Stimulated activated CD4-positive, alpha-beta T cell treated with anti-CD3 and anti-CD28 coated beads, Interleukin-2, amount 100 ng/mL, for 24 hours (primary cell): ENCODE results near the gene PGP.
A peak's percentile ranks its signal among the peaks of the same experiment; 100 is the strongest.

Source experiments
- DNase-seq, 2 donors: peaks; one replicate each; pipeline ENCODE4 v3.0.0-alpha.2; 2020

Gene PGP

DNA sequence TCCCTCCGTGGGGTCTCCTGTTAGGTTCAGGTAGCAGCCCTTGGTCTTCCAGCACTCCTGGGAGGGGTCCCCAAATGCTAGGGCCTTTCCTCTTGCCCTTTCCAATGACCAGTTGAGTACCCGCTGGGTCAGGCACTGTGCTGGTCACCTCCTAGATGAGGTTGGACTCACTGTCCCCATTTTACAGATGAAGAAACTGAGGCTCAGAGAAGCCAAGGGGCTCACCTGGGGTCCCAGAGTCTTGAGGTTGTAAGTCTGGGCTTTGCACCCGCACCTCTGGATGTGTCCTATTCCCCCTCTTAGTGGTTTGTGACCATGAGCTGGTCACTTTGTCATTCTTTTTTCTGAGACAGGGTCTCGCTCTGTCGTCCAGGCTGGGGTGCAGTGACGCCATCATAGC is 16.9 kb downstream of the PGP start:
- no peak for DNase-seq

DNA sequence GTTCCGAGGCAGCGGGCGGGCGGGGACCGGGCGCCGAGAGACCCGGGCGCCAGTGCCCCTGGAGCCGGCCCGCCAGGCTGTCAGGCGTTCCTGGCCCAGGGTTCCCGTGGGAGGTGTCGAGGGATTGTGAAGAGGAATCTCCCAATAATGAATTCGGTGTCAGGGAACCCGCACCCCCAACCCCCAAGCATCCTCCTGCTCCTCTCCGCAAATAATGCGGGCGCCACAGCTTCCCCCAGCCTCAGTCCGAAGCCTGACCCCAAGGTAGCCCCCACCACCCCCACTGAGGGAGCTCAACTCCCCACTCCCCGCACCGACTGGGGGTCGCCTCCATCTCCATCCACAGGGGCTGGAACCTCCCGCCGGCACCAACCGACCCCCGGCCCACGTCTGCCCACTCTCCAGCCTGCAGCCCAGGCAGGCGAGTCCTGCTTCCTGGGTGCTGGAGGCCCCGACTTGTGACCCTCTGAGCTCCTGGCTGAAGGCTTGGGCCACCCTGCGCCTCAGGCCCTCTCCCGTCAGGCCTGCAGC is 17.6 kb downstream of the PGP start:
- no peak for DNase-seq

DNA sequence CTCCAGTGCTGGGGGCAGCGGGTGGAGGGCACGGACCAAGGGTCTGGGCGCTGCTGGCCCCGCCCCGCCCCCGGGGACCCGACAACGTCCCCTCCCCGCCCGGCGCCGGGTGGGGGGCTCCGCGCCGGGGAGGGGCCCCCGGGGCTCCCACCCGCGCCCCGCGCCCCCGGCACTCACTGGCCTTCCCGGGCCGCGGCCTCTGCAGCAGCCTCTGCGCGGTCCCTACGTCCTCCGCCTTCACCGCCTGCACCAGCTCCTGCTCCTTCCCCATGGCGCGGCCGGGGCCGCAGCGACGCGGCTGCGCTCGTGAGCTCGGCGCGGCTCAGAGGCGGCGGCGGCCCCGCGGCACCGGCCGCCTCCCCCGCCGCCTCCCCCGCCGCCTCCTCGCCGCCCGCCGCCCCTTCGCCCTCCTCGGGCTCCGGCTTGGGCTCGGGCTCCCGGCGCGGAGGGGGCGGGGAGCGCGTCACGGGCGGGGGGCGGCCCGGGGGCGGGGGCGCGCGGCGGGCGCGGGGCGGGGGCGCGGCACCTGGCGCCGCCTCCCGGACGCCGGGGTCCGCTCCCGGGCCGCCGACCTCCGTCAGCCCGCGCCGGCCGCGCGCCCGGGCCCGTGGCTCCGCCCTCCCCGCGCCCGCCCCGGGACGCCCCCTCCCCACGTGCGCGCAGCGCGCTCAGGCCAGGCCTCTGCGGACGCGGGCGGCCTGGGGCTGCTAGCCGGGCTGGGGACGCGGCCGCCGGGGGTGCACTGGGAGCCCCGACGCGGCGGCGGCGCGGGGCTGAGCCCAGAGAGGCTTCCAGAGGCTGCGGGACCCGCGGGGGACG is 18.3 kb downstream of the PGP start, which contains the start of gene CASKIN1:
TSS of gene CASKIN1 (minus strand) at position 444 of the 819 bp plus-strand sequence. CDS start at position 271, 173 bp downstream.
- DNase-seq = peak in 1 of 2 donors; percentile 23

DNA sequence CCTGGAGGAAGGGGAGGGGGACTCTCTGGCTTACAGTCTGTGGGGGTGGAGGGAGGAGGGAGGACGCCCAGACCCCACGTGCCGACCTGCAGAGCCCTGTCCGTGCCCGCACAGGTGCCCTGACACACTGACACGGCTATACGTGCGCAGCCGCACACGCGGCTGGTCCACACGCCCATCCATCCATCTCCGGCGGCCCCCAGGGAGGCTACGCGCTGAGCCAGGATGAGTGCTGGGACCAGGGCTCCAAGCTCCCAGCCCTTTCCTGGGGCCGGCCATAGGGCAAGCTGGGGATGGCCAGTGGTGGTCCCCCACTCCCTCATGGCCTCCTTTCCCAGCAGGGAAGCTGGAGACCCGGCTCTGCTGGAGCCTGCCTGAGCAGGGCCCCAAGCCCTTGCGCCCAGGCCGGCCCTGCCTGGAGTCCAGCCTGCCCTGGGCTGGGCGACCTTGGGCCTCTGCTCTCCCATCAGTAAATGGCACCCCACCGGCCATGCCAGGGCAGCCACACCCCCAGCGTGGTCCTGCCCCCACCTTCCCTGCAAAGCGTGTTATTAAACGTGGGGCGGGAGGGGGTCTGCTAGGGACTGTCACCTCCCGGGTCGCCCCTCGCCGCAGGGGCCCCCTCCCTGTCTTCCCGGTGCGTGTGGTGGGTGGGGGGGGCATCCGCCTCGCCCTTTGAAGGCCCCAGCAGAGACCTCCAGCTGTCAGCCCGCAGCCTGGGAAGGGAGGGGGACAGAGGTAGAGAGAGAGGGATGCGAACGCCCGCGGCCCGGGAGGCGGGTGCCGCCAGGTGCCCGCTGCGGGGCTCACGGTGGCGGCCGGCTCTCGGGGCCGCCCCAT is 19.1 kb downstream of the PGP start:
- no peak for DNase-seq

- DNase-seq = peak; percentile 46 to 51
Measured at GRCh38 chr16:2194852-2195321, 19.8 kb downstream of the PGP start.

- DNase-seq = no peak
Measured at GRCh38 chr16:2194166-2194834, 20.3 kb downstream of the PGP start.

DNA sequence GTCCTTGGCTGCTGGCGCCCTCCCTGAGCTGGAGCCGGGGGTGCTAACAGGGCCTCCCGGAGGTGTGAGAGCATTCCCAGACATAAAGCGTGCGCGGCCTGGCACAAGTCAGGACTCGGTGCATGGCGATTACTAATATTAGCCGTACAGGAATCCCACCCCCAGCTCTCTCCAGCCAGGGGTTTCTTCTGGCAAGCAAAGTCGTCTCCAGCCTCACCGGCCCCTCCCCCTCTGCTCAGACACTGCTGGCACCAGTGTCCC is 23.3 kb downstream of the PGP start:
- no peak for DNase-seq

DNA sequence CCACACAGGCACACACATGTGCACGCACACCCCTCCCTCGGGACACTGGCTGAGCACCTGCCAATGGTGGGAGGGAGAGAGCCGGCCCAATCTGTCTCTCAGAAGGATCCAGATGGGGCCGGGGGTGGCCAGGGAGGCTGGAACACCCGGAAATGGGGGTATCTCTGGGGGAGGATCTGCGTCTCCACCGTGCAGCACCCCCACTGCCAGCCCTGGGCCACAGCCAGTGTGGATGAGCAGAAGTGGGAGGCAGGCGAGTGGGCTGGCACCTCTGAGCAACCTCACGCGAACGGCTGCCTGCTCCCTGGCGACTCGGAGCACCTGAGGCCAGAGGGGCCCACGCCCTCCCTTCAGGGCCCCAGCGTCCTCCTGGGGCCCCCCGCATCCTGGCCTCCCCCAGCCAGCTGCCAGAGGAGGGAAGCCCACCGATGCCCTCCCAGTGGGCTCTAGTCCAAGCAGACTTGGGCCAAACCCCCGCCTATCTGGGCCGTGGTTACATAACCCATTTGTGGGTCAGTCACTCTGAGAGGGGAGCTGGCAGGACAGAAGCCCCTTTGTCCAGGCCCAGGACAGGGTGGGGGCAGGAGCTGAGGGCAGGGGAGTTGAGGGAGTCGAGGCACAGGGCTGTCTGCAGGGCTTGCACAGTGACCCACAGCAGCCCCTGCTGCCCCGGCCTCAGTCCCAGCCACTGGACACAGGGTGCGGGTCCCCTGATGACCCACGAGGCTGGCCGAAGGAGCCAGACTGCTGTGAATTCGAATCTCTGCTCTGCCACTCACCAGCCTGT is 23.8 kb downstream of the PGP start:
- no peak for DNase-seq

DNA sequence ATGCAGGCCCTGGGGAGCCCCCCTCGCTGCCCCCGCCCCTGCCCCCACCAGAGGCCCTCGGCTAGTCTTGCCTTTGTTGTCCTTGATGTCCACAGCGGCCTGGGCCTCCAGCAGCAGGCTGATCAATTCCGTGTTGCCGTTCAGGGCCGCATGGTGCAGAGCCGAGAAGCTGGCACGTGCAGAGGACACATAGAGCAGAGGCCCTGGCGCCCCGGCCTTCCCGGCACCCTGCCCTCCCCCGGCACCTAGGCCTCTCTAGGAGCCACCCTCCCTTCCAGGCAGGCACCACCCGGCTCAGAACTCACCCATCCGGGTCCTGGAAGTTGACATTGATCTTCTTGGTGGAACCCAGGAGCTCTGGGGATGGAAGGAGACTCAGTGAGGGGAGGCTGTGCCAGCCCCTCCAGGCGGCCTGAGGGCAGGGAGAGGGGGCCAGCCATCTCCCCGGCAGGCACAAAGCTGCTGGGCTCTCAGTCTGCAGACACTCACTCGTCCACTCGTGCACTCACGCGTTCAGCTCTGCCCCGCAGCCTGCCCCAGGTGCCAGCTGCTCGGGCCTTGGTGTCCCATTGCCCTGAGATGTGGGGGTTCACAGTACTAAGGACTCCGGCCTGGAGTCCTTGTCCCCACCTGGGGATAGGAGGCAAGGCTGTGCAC is 24.5 kb downstream of the PGP start:
- DNase-seq = no peak

DNA sequence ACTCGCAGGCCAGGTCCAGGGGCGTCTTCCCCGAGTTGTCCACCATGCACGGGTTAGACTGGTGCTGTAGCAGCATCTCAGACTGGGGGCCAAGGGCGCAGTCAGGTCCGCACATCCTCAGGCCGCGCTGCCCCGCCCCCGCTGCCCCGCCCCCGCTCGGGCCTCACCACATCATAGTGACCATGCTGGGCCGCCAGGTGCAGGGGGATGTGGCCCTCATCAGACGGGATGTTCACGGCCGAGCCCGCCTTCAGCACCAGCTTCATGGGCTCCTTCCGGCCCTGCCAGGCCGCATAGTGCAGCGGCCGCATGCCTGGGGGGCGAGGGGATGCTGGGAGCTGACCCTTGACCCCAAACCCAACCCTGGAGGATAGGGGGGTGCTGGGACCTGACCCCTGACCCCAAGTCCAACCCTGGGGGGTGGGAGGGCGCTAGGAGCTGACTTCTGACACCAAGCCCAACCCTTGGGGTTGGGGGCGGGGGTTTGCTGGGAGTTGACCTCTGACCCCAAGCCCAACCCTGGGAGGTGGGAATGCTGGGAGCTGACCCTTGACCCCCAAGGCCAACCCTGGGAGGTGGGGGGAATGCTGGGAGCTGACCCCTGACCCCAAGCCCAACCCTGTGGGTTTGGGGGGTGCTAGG is 25.3 kb downstream of the PGP start:
- no peak for DNase-seq

- no peak for DNase-seq
Measured at GRCh38 chr16:2188395-2188794, 26.2 kb downstream of the PGP start.

DNA sequence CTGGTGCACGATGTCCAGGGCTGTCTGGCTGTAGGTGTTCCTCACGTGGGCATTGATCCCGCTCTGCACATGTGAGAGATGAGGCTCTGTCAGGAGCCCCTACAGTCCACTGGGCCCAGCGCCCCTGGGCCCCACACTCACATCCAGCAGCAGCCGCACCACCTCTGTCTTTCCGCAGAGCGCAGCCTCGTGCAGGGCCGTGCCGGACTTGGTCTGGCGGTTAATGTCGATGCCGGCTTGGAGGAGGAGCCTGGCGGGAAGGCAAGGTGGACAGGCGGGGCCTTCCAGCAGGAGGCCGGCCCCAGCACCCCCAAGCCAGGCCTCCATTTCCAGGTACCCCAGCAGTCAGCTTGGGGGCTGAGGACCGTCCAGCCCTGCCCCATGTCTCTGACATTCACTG is 27.4 kb downstream of the PGP start:
- DNase-seq = no peak

DNA sequence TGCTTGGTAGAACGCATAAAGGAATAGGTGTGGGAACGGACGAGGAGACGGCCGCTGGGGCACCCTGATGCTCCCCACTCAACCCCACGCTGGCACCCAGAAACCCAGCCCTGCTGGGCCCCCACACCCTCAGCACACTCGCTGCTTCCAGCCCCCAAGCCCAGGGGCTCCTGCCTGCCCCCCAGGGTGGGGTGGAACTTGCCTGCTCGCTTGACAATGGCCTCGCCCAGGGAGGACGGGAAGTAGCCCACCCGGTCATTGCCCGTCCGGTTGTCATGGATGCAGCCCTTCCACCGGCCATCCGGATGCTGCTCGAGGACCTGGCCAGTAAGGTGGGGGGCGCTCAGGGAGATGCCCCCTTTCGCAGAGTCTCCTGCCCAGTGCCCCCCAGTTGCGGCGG is 28.1 kb downstream of the PGP start:
- DNase-seq = no peak

- no peak for DNase-seq
Measured at GRCh38 chr16:2186064-2186463, 28.6 kb downstream of the PGP start.

DNA sequence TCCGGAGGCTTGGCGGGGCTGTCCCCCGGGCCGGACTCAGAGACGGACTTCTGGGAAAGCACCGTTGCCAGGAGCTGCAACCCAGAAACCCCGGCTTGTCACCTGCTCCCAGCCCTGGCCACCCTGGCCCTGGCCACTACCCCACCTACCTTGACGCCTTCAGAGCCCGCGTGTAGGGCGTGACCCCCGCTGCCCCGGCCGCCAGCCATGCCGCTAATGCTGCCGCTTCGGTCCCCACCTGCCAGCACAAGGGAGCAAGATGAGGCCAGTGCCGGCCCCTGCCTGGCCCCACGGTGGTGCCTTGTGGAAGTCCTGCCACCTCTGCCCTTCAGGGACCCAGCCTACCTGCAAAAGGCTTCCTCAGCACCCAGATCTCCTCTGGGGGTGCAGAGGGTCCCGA is 29.7 kb downstream of the PGP start:
- no peak for DNase-seq

DNA sequence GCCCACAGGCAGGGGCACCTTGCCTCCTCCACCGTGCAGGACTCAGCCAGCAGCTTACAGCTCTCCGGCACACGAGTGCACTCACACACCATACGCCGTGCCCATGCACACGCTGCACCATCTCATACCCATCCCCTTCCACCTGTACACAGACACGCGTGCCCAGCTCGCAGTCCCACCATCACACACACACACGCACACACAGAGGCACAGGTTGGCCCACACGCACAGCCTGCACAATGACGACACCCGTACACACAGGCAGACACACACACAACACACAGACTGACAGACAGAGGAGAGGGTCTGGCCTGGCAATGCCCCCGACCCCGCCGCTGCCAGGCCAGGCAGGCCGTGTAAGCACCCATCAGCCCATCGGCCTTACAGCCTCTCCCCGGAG is 30.3 kb downstream of the PGP start:
- no peak for DNase-seq

DNA sequence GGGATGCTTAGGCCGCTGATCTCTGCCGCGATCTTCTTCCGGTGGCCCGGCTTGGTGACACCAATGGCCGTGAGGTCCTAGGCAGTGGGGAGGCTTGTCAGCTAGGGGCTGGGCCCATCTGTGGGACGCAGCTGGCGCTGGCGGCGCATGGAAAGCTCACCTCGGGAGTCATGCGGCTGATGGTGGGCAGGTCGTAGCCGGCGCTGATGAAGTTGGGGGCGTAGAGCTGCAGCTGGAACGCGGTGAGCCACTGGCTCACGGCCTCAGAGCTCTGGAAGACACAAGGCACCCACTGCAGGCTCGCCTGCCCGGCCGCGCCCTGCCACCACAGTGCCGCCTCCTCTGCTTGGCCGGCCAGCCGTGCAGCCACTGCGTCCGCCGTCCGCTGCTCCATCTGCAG is 31.0 kb downstream of the PGP start:
- DNase-seq = no peak

GRCh38 chr16:2181952-2182351 is 32.7 kb downstream of the PGP start:
- DNase-seq = no peak

GRCh38 chr16:2180962-2181923 is 33.4 kb downstream of the PGP start:
- no peak for DNase-seq

GRCh38 chr16:2180461-2180860 is 34.2 kb downstream of the PGP start:
- DNase-seq = no peak
